IMR-90 (cell line): ENCODE results near the gene TGM4. TPM values are rescaled to one million over a fixed set of nuclear protein-coding genes. Genes with fewer than 3 reads are reported as not detected.

Experiments
- ATAC-seq: fragments of 200-7000 bp; cut with Tn5 transposase; 2 replicates; pipeline ENCODE4 v1.9.1; 2020; ENCODE audit warnings: low read depth, mild to moderate bottlenecking, moderate library complexity
- BruUV-seq: library from RNA; stranded (reverse); fragments of 400-500 nt; replicated peaks from 2 replicates; lab custom pipeline; 2021; lab: Mats Ljungman, UMichigan
- CTCF ChIA-PET: fragments of 300-600 bp; formaldehyde crosslinking; extraction: SDS; loops from one replicate; lab custom pipeline; 2021; ENCODE audit warnings: antibody characterized with exemption; lab: Yijun Ruan, JAX
- POLR2A ChIA-PET: fragments of 300-600 bp; sonication (Branson Sonifier 250); formaldehyde crosslinking; loops from one replicate; lab custom pipeline; 2022; ENCODE audit warnings: antibody characterized with exemption; ENCODE audit not compliant: unreplicated experiment; lab: Charles Lee
- DNase-seq: peaks from one replicate; pipeline ENCODE4 v3.0.0; 2013
- H2AFZ ChIP-seq: replicated peaks from 2 replicates; pipeline ENCODE3; 2013; ENCODE audit warnings: low read length, mild to moderate bottlenecking; ENCODE audit not compliant: poor library complexity
- H2AK5ac ChIP-seq: 2 replicates; pipeline ENCODE4 v1.6.1; 2013; ENCODE audit warnings: low read depth, low read length, inconsistent platforms
- H2AK9ac ChIP-seq: replicated peaks from 2 replicates; pipeline ENCODE3; 2013; ENCODE audit warnings: mild to moderate bottlenecking, low read depth, low read length, moderate library complexity; ENCODE audit not compliant: poor library complexity
- H2BK120ac ChIP-seq: 2 replicates; pipeline ENCODE4 v1.6.1; 2013; ENCODE audit warnings: low read depth, low read length, inconsistent platforms
- H2BK15ac ChIP-seq: 3 replicates; pipeline ENCODE4 v1.6.1; 2013; ENCODE audit warnings: low read depth, low read length, inconsistent platforms
- H2BK20ac ChIP-seq: 2 replicates; pipeline ENCODE4 v1.6.1; 2013; ENCODE audit warnings: low read depth, mild to moderate bottlenecking, inconsistent platforms, low read length, moderate library complexity
- H2BK5ac ChIP-seq: 2 replicates; pipeline ENCODE4 v1.6.1; 2013; ENCODE audit warnings: mild to moderate bottlenecking, low read depth, low read length, inconsistent platforms; ENCODE audit not compliant: poor library complexity, severe bottlenecking
- H3K14ac ChIP-seq: replicated peaks from 2 replicates; pipeline ENCODE4 v1.6.1; 2013; ENCODE audit warnings: low read depth, low read length, inconsistent platforms
- H3K18ac ChIP-seq: 2 replicates; pipeline ENCODE4 v1.6.1; 2013; ENCODE audit warnings: low read depth, low read length, control low read depth
- H3K23ac ChIP-seq: 2 replicates; pipeline ENCODE4 v1.6.1; 2013; ENCODE audit warnings: low read depth, low read length, inconsistent platforms
- H3K27ac ChIP-seq: 2 replicates; pipeline ENCODE4 v1.5.1; 2013; ENCODE audit warnings: mild to moderate bottlenecking, control low read depth, low read length; ENCODE audit not compliant: insufficient read depth
- H3K27me3 ChIP-seq: 2 replicates; pipeline ENCODE4 v1.6.1; 2013; ENCODE audit warnings: low read length; ENCODE audit not compliant: control insufficient read depth, insufficient read depth
- H3K36me3 ChIP-seq: 2 replicates; pipeline ENCODE4 v1.6.1; 2013; ENCODE audit warnings: low read length, mixed read lengths; ENCODE audit not compliant: control insufficient read depth, insufficient read depth
- H3K4ac ChIP-seq: 2 replicates; pipeline ENCODE4 v1.6.1; 2013; ENCODE audit warnings: low read depth, low read length, inconsistent platforms
- H3K4me1 ChIP-seq: 2 replicates; pipeline ENCODE4 v1.6.1; 2013; ENCODE audit warnings: low read length, mixed read lengths; ENCODE audit not compliant: control insufficient read depth, insufficient read depth
- H3K4me2 ChIP-seq: 2 replicates; pipeline ENCODE4 v1.6.1; 2013; ENCODE audit warnings: low read depth, mild to moderate bottlenecking, control low read depth, low read length, moderate library complexity
- H3K4me3 ChIP-seq: 2 replicates; pipeline ENCODE4 v1.5.1; 2013; ENCODE audit warnings: low read depth, mild to moderate bottlenecking, control low read depth, low read length, moderate library complexity; ENCODE audit not compliant: insufficient read depth
- H3K56ac ChIP-seq: 2 replicates; pipeline ENCODE4 v1.6.1; 2013; ENCODE audit warnings: low read length, inconsistent platforms; ENCODE audit not compliant: insufficient read depth; ENCODE audit errors: extremely low read depth
- H3K79me1 ChIP-seq, 2 experiments: 2 replicates each; pipeline ENCODE4 v1.6.1; 2013; ENCODE audit warnings: low read length in 2 of 2, inconsistent platforms in 1 of 2, low read depth in 1 of 2
- H3K9ac ChIP-seq: 2 replicates; pipeline ENCODE4 v1.6.1; 2013; ENCODE audit warnings: low read depth, low read length, control low read depth
- H3K9me1 ChIP-seq: 2 replicates; pipeline ENCODE4 v1.6.1; 2013; ENCODE audit warnings: low read length, inconsistent platforms; ENCODE audit not compliant: insufficient read depth
- H3K9me3 ChIP-seq: 2 replicates; pipeline ENCODE4 v1.6.1; 2013; ENCODE audit warnings: low read length; ENCODE audit not compliant: control insufficient read depth, insufficient read depth
- H4K20me1 ChIP-seq: 2 replicates; pipeline ENCODE4 v1.6.1; 2013; ENCODE audit warnings: low read length, inconsistent platforms; ENCODE audit not compliant: insufficient read depth
- H4K5ac ChIP-seq: 2 replicates; pipeline ENCODE4 v1.6.1; 2013; ENCODE audit warnings: mild to moderate bottlenecking, low read depth, low read length, control low read depth
- H4K8ac ChIP-seq, 2 experiments: 2 replicates each; pipeline ENCODE4 v1.6.1; 2013; ENCODE audit warnings: low read depth in 2 of 2, low read length in 2 of 2, control low read depth in 1 of 2, inconsistent platforms in 1 of 2
- H4K91ac ChIP-seq: 2 replicates; pipeline ENCODE4 v1.6.1; 2013; ENCODE audit warnings: low read depth, low read length, inconsistent platforms; ENCODE audit not compliant: insufficient read depth
- BHLHE40 ChIP-seq: fragments of 150-350 bp; IDR thresholded peaks from 2 replicates; pipeline ENCODE4 v1.6.1; 2016; ENCODE audit warnings: mild to moderate bottlenecking, low read depth, low read length
- CEBPB ChIP-seq: IDR thresholded peaks from 2 replicates; pipeline ENCODE4 v1.6.1; 2012; ENCODE audit warnings: low read depth, low read length, improper control_type of control experiment
- CHD1 ChIP-seq: IDR thresholded peaks from 2 replicates; pipeline ENCODE4 v1.6.1; 2012; ENCODE audit warnings: low read depth, low read length, improper control_type of control experiment
- CTCF ChIP-seq: conservative IDR thresholded peaks from 2 replicates; pipeline ENCODE4 v1.5.1; 2012; ENCODE audit warnings: mild to moderate bottlenecking, low read depth, low read length, improper control_type of control experiment
- ELK1 ChIP-seq: fragments of 150-350 bp; IDR thresholded peaks from 2 replicates; pipeline ENCODE4 v1.6.1; 2016; ENCODE audit warnings: low read depth, mild to moderate bottlenecking, low read length, moderate library complexity, borderline replicate concordance
- FOS ChIP-seq: fragments of 150-350 bp; IDR thresholded peaks from 2 replicates; pipeline ENCODE4 v1.6.1; 2016; ENCODE audit warnings: low read depth, low read length
- MAFK ChIP-seq: IDR thresholded peaks from 2 replicates; pipeline ENCODE4 v1.6.1; 2012; ENCODE audit warnings: low read depth, low read length, improper control_type of control experiment
- MAZ ChIP-seq: IDR thresholded peaks from 2 replicates; pipeline ENCODE4 v1.6.1; 2012; ENCODE audit warnings: low read depth, mild to moderate bottlenecking, low read length, improper control_type of control experiment, moderate library complexity, borderline replicate concordance
- MXI1 ChIP-seq: IDR thresholded peaks from 2 replicates; pipeline ENCODE4 v1.6.1; 2012; ENCODE audit warnings: low read depth, mild to moderate bottlenecking, low read length, moderate library complexity, borderline replicate concordance
- NFE2L2 ChIP-seq: fragments of 150-350 bp; IDR thresholded peaks from 2 replicates; pipeline ENCODE4 v1.6.1; 2016; ENCODE audit warnings: low read depth, mild to moderate bottlenecking, low read length
- POLR2A ChIP-seq: IDR thresholded peaks from 2 replicates; pipeline ENCODE4 v1.6.1; 2012; ENCODE audit warnings: mild to moderate bottlenecking, low read depth, low read length
- RAD21 ChIP-seq: IDR thresholded peaks from 2 replicates; pipeline ENCODE4 v1.6.1; 2012; ENCODE audit warnings: low read length, improper control_type of control experiment
- RCOR1 ChIP-seq: IDR thresholded peaks from 2 replicates; pipeline ENCODE4 v1.6.1; 2012; ENCODE audit warnings: mild to moderate bottlenecking, low read length, improper control_type of control experiment; ENCODE audit not compliant: insufficient replicate concordance
- RFX5 ChIP-seq: IDR thresholded peaks from 2 replicates; pipeline ENCODE4 v1.8.0; 2012; ENCODE audit warnings: low read depth, mild to moderate bottlenecking, low read length, moderate library complexity
- SMC3 ChIP-seq: fragments of 150-350 bp; IDR thresholded peaks from 2 replicates; pipeline ENCODE4 v1.6.1; 2016; ENCODE audit warnings: low read depth, mild to moderate bottlenecking, antibody characterized with exemption, low read length, moderate library complexity
- USF2 ChIP-seq: fragments of 150-350 bp; IDR thresholded peaks from 2 replicates; pipeline ENCODE4 v1.6.1; 2017; ENCODE audit warnings: mild to moderate bottlenecking, antibody characterized with exemption, low read length, low read depth
- WGBS, 2 experiments: methylation state at CpG; one replicate each; pipeline versions ENCODE4 v1.1.5 to v1.1.7; 2013; ENCODE audit warnings: missing lambda C conversion rate in 2 of 2; ENCODE audit not compliant: insufficient read length in 1 of 2; ENCODE audit errors: extremely low coverage in 2 of 2; 5-methylcytosine and 5-hydroxymethylcytosine counted together
- dilution Hi-C: fragments of 300-500 bp; cut with HindIII; formaldehyde crosslinking; loops from one replicate; pipeline ENCODE4 v1.14.3; 2018; ENCODE audit warnings: low sequenced_read_pairs; ENCODE audit not compliant: unreplicated experiment
- in situ Hi-C: fragments of 300-500 bp; cut with MboI; formaldehyde crosslinking; loops from 3 replicates; pipeline ENCODE4 v1.14.3; 2019; ENCODE audit warnings: low sequenced_read_pairs, inconsistent platforms, mixed read lengths
- intact Hi-C: fragments of 100-400 bp; cut with micrococcal nuclease; formaldehyde crosslinking; loops from 2 replicates; pipeline ENCODE4 v1.10.0; 2022
- polyA plus RNA-seq, 3 experiments: library from polyadenylated mRNA; depleted of rRNA; stranded (reverse); fragments of >200 nt; gene quantifications; 2 replicates each; pipeline ENCODE4 v1.2.3, GENCODE V29; 2012; ENCODE audit warnings: low replicate concordance in 1 of 3
- total RNA-seq: library from RNA; depleted of rRNA; stranded (reverse); fragments of >200 nt; gene quantifications from 2 replicates; pipeline ENCODE4 v1.2.3, GENCODE V29; 2012

Gene TGM4
- total and polyA plus RNA-seq, 2 of the 4 experiments (the other 2 are of a cell fraction): under 0.01 to 0.10 TPM

GRCh38 chr3:44848634-44849033, 25.8 kb upstream of the TGM4 start:
- ChIA-PET POLR2A (no interaction called here), CTCF (no interaction called here)
- Histone ChIP-seq H2AK5ac (no peak overlapping the region), H2BK120ac (no peak overlapping the region), H4K5ac (no peak overlapping the region), H2AFZ (no peak overlapping the region), H2BK5ac (no peak overlapping the region), H3K9ac (no peak overlapping the region), H4K8ac (no peak overlapping the region), H2BK20ac (no peak overlapping the region), H3K4me2 (no peak overlapping the region), H3K4ac (no peak overlapping the region), H4K20me1 (no peaks in the 10 kb centered on the region), H3K79me1 (no peaks in the 10 kb centered on the region), H2AK9ac (no peak overlapping the region), H3K4me3 (no peak overlapping the region), H3K9me1 (no peaks in the 10 kb centered on the region), H3K36me3 (peaks cover 1% of the 10 kb centered on the region; the same call in 1 of the 2 replicates), H3K9me3 (no peaks in the 10 kb centered on the region), H4K91ac (no peak overlapping the region), H3K56ac (no peak overlapping the region), H3K23ac (no peak overlapping the region), H3K4me1 (no peaks in the 10 kb centered on the region), H3K27ac (no peak overlapping the region), H3K14ac (no peak overlapping the region), H3K27me3 (no peaks in the 10 kb centered on the region), H3K18ac (no peak overlapping the region), H2BK15ac (no peak overlapping the region)
- no peak for ATAC-seq
- DNase-seq: no peak
- BruUV-seq: no TSS peak
- intact Hi-C loops (loop anchor here (5.0 kb wide), 1 partner anchor 41 kb away; no protein-coding TSS in a partner anchor), in situ Hi-C loops (no loop called here), dilution Hi-C loops (no loop called here)
- no CpG with 5 or more reads among the region's 1 CpG for WGBS, 2 experiments
- TF ChIP-seq CEBPB (no peak), NFE2L2 (no peak), CHD1 (no peak), ELK1 (no peak), CTCF (no peak), BHLHE40 (no peak), POLR2A (no peak), MAZ (no peak), FOS (no peak), MAFK (no peak), SMC3 (no peak), RCOR1 (no peak), RFX5 (no peak), RAD21 (no peak), USF2 (no peak), MXI1 (no peak)
